ENCODE data around the gene ANO10. TPM values are rescaled to one million over a fixed set of nuclear protein-coding genes. Genes with fewer than 3 reads are reported as not detected.
"Not testable (repeated sequence)": the region's sequence is repeated elsewhere in the genome, so short reads cannot be mapped to it uniquely, and the experiment has no call there.

Gene ANO10
- polyA plus RNA-seq (2013), result 25.4 TPM

DNA sequence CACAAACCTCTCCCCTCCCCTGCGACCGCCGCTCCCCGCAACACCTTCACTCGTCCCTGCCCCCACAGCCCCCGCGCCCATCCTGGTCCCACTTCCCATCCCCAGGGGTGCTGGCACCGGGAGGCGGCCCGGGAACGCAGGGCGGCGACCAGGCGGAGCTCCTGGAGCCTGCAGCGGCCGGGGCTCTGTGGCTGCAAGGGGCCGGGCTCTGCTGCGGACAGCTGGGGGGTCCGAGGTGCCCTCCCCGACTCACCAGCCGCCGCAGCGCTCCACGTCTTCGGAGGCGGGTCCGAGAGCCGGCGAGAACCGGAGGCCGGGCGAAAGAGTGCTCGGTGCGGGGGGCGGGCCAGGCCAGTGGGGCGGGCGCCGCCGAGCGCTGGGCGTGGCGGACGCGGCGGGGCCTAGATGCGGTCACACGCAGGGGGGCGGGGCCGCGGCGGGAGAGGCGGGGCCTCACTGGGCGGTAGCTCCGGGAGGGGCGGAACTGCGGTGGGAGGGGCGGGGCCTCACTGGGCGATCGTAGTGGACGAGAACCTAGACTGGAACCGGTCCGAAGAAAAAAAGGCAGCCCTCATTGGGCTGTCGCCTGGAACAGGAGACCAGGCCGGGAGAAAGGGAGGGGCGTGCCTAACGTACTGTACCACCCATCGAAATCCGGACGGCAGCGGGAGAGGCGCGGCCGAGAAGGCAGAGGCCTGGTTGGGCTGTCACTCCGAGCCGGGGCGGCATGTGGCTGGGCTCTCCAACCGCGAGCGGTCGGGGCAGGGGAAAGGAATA, at the start of gene ANO10:
Gene ANO10, minus strand, starts transcription at position 356 of the 777 bp plus-strand sequence. CDS start 16,159 bp downstream, outside the sequence.
- Histone ChIP-seq H3K27me3 (replicated peaks in 2 of 5; ENCODE audit: control insufficient read depth in 4 of 5, insufficient read depth in 5 of 5, low read length in 4 of 5) (no peaks in the 10 kb centered on the region), H3K4me1 (ENCODE audit: control extremely low read depth in 1 of 4, control insufficient read depth in 4 of 4, insufficient read depth in 4 of 4, low read length in 3 of 4) (peaks cover 3 to 12% (median 11%) of the 10 kb centered on the region in 4 experiments), H3K36me3 (ENCODE audit: control insufficient read depth in 4 of 4, insufficient read depth in 4 of 4, low read length in 3 of 4) (peaks cover 0 to 3% (median under 1%) of the 10 kb centered on the region in 4 experiments), H3K4me3 (ENCODE audit: control insufficient read depth in 1 of 7, extremely low read depth in 1 of 7, insufficient read depth in 4 of 7, low read depth in 2 of 7, low read length in 6 of 7) (peak within 1 kb of the TSS; percentile 70 to 91 (median 80)), H3K9me3 (ENCODE audit: control extremely low read depth in 1 of 5, control insufficient read depth in 4 of 5, insufficient read depth in 2 of 5, low read depth in 1 of 5, low read length in 4 of 5) (no peaks in the 10 kb centered on the region), H3K27ac (ENCODE audit: insufficient read depth in 1 of 2, low read depth in 1 of 2, low read length in 2 of 2, poor library complexity in 1 of 2, severe bottlenecking in 2 of 2) (peak within 1 kb of the TSS in 1 of 2 experiments; percentile 78)
- peak; percentile 98 to 99 (median 99) for DNase-seq
- ChIA-PET CTCF (interaction anchor here (1.2 to 1.6 kb wide), 3 partner anchors 10 to 16 kb away, joined by 3 to 5 read pairs (median 3); no protein-coding TSS in a partner anchor), POLR2A (no interaction called here)
- 0% methylated on average over 60 of the region's 80 CpGs for WGBS (ENCODE audit: insufficient coverage)

GRCh38 chr3:43670635-43671522, 49.1 kb upstream of the ANO10 start:
- 96% methylated on average over 4 of the region's 5 CpGs for WGBS (ENCODE audit: insufficient coverage)
- Histone ChIP-seq H3K4me1 (ENCODE audit: control extremely low read depth in 1 of 4, control insufficient read depth in 4 of 4, insufficient read depth in 4 of 4, low read length in 3 of 4) (no peaks in the 10 kb centered on the region), H3K27ac (ENCODE audit: insufficient read depth in 1 of 2, low read depth in 1 of 2, low read length in 2 of 2, poor library complexity in 1 of 2, severe bottlenecking in 2 of 2) (peak overlapping the region in 1 of 2 experiments; percentile 10), H3K27me3 (replicated peaks in 2 of 5; ENCODE audit: control insufficient read depth in 4 of 5, insufficient read depth in 5 of 5, low read length in 4 of 5) (no peaks in the 10 kb centered on the region), H3K9me3 (ENCODE audit: control extremely low read depth in 1 of 5, control insufficient read depth in 4 of 5, insufficient read depth in 2 of 5, low read depth in 1 of 5, low read length in 4 of 5) (no peaks in the 10 kb centered on the region), H3K36me3 (ENCODE audit: control insufficient read depth in 4 of 4, insufficient read depth in 4 of 4, low read length in 3 of 4) (no peaks in the 10 kb centered on the region), H3K4me3 (ENCODE audit: control insufficient read depth in 1 of 7, extremely low read depth in 1 of 7, insufficient read depth in 4 of 7, low read depth in 2 of 7, low read length in 6 of 7) (no peak overlapping the region)
- POLR2A ChIA-PET, result no interaction called here
- DNase-seq, result no peak
- CTCF ChIA-PET, result no interaction called here

DNA sequence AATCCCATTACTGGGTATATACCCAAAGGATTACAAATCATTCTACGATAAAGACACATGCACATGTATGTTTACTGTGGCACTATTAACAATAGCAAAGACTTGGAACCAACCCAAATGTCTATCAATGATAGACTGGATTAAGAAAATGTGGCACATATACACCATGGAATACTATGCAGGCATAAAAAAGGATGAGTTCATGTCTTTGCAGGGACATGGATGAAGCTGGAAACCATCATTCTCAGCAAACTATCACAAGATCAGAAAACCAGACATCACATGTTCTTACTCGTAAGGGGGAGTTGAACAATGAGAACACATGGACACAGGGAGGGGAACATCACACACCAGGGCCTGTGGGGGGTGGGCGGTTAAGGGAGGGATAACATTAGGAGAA, 43.2 kb upstream of the ANO10 start:
- H3K4me1 ChIP-seq (ENCODE audit: control extremely low read depth in 1 of 4, control insufficient read depth in 4 of 4, insufficient read depth in 4 of 4, low read length in 3 of 4), result not testable (repeated sequence)

DNA sequence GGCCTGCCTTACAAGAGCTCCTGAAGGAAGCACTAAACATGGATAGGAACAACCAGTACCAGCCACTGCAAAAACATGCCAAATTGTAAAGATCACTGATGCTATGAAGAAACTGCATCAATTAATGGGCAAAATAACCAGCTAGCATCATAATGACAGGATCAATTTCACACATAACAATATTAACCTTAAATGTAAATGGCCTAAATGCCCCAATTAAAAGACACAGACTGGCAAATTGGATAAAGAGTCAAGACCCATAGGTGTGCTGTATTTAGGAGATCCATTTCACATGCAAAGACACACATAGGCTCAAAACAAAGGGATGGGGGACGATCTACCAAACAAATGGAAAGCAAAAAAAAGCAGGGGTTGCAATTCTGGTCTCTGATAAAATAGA, 39.6 kb upstream of the ANO10 start:
- POLR2A ChIA-PET; H3K4me3 ChIP-seq (ENCODE audit: control insufficient read depth in 1 of 7, extremely low read depth in 1 of 7, insufficient read depth in 4 of 7, low read depth in 2 of 7, low read length in 6 of 7); CTCF ChIA-PET; DNase-seq; H3K4me1 ChIP-seq (ENCODE audit: control extremely low read depth in 1 of 4, control insufficient read depth in 4 of 4, insufficient read depth in 4 of 4, low read length in 3 of 4); H3K27me3 ChIP-seq (replicated peaks in 2 of 5; ENCODE audit: control insufficient read depth in 4 of 5, insufficient read depth in 5 of 5, low read length in 4 of 5); H3K36me3 ChIP-seq (ENCODE audit: control insufficient read depth in 4 of 4, insufficient read depth in 4 of 4, low read length in 3 of 4); H3K9me3 ChIP-seq (ENCODE audit: control extremely low read depth in 1 of 5, control insufficient read depth in 4 of 5, insufficient read depth in 2 of 5, low read depth in 1 of 5, low read length in 4 of 5); H3K27ac ChIP-seq (ENCODE audit: insufficient read depth in 1 of 2, low read depth in 1 of 2, low read length in 2 of 2, poor library complexity in 1 of 2, severe bottlenecking in 2 of 2): not testable (repeated sequence)
- WGBS (ENCODE audit: insufficient coverage), result no CpG with 5 or more reads among the region's 1 CpG

More for the DNA sequence above, 43.2 kb upstream of the ANO10 start:
- CTCF ChIA-PET; POLR2A ChIA-PET; H3K9me3 ChIP-seq (ENCODE audit: control extremely low read depth in 1 of 5, control insufficient read depth in 4 of 5, insufficient read depth in 2 of 5, low read depth in 1 of 5, low read length in 4 of 5); H3K27me3 ChIP-seq (replicated peaks in 2 of 5; ENCODE audit: control insufficient read depth in 4 of 5, insufficient read depth in 5 of 5, low read length in 4 of 5); H3K36me3 ChIP-seq (ENCODE audit: control insufficient read depth in 4 of 4, insufficient read depth in 4 of 4, low read length in 3 of 4); H3K27ac ChIP-seq (ENCODE audit: insufficient read depth in 1 of 2, low read depth in 1 of 2, low read length in 2 of 2, poor library complexity in 1 of 2, severe bottlenecking in 2 of 2); DNase-seq; H3K4me3 ChIP-seq (ENCODE audit: control insufficient read depth in 1 of 7, extremely low read depth in 1 of 7, insufficient read depth in 4 of 7, low read depth in 2 of 7, low read length in 6 of 7): not testable (repeated sequence)
- WGBS (ENCODE audit: insufficient coverage), result 100% methylated on average over 1 of the region's 3 CpGs

DNA sequence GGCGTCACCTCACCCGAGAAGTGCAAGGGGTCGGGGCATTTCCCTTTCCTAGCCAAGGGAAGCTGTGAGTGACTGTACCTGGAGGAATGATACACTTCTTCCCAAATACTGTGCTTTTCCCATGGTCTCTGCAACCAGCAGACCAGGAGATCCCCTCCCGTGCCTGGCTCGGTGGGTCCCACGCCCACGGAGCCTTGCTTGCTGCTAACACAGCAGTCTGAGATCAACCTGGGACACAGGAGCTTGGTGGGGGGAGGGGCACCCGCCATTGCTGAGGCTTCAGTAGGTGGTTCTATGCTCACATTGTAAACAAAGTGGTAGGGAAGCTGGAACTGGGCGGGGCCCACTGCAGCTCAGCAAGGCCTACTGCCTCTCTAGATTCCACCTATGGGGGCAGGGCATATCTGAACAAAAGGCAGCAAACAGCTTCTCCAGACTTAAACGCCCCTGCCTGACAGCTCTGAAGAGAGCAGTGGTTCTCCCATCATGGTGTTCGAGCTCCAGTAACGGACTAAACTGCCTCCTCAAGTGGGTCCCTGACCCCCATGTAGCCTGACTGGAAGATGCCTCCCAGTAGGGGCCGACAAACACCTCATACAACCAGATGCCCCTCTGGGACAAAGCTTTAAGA, 37.6 kb upstream of the ANO10 start:
- 96% methylated on average over 12 of the region's 13 CpGs for whole genome bisulfite sequencing (ENCODE audit: insufficient coverage)
- no peak for DNase-seq
- POLR2A ChIA-PET, result no interaction called here

GRCh38 chr3:43656390-43656789, 34.6 kb upstream of the ANO10 start:
- CTCF ChIA-PET; H3K27me3 ChIP-seq (replicated peaks in 2 of 5; ENCODE audit: control insufficient read depth in 4 of 5, insufficient read depth in 5 of 5, low read length in 4 of 5); H3K36me3 ChIP-seq (ENCODE audit: control insufficient read depth in 4 of 4, insufficient read depth in 4 of 4, low read length in 3 of 4); POLR2A ChIA-PET; DNase-seq; H3K27ac ChIP-seq (ENCODE audit: insufficient read depth in 1 of 2, low read depth in 1 of 2, low read length in 2 of 2, poor library complexity in 1 of 2, severe bottlenecking in 2 of 2); H3K9me3 ChIP-seq (ENCODE audit: control extremely low read depth in 1 of 5, control insufficient read depth in 4 of 5, insufficient read depth in 2 of 5, low read depth in 1 of 5, low read length in 4 of 5); H3K4me1 ChIP-seq (ENCODE audit: control extremely low read depth in 1 of 4, control insufficient read depth in 4 of 4, insufficient read depth in 4 of 4, low read length in 3 of 4); H3K4me3 ChIP-seq (ENCODE audit: control insufficient read depth in 1 of 7, extremely low read depth in 1 of 7, insufficient read depth in 4 of 7, low read depth in 2 of 7, low read length in 6 of 7): not testable (repeated sequence)
- WGBS (ENCODE audit: insufficient coverage), result 97% methylated on average over 17 of the region's 22 CpGs

More for the DNA sequence above, 37.6 kb upstream of the ANO10 start:
- H3K27ac ChIP-seq (ENCODE audit: insufficient read depth in 1 of 2, low read depth in 1 of 2, low read length in 2 of 2, poor library complexity in 1 of 2, severe bottlenecking in 2 of 2), result no peak overlapping the region
- peaks cover 0 to 10% (median 0%) of the 10 kb centered on the region in 5 experiments for H3K9me3 ChIP-seq (ENCODE audit: control extremely low read depth in 1 of 5, control insufficient read depth in 4 of 5, insufficient read depth in 2 of 5, low read depth in 1 of 5, low read length in 4 of 5)
- no peak overlapping the region for H3K4me3 ChIP-seq (ENCODE audit: control insufficient read depth in 1 of 7, extremely low read depth in 1 of 7, insufficient read depth in 4 of 7, low read depth in 2 of 7, low read length in 6 of 7)
- H3K27me3 ChIP-seq (replicated peaks in 2 of 5; ENCODE audit: control insufficient read depth in 4 of 5, insufficient read depth in 5 of 5, low read length in 4 of 5), result peaks cover 0 to 3% (median 0%) of the 10 kb centered on the region in 5 experiments
- H3K36me3 ChIP-seq (ENCODE audit: control insufficient read depth in 4 of 4, insufficient read depth in 4 of 4, low read length in 3 of 4), result no peaks in the 10 kb centered on the region
- H3K4me1 ChIP-seq (ENCODE audit: control extremely low read depth in 1 of 4, control insufficient read depth in 4 of 4, insufficient read depth in 4 of 4, low read length in 3 of 4), result no peaks in the 10 kb centered on the region
- CTCF ChIA-PET, result no interaction called here
